Neural crest cell (in vitro differentiated cells): ENCODE measurements around the gene WRNIP1. TPM values are rescaled to one million over a fixed set of nuclear protein-coding genes. Genes with fewer than 3 reads are reported as not detected.

Experiments used
- DNase-seq: peaks from one replicate; pipeline ENCODE4 v3.0.0; 2021; ENCODE audit warnings: low read depth, mixed read lengths, low spot score
- H3K27ac Mint-ChIP-seq: one replicate; pipeline ENCODE4 v1.8.0; 2021; ENCODE audit warnings: mild to moderate bottlenecking, mixed read lengths; ENCODE audit not compliant: unreplicated experiment
- H3K27me3 Mint-ChIP-seq: 2 replicates; pipeline ENCODE4 v1.8.0; 2021; ENCODE audit warnings: low read depth, mild to moderate bottlenecking, mixed read lengths
- H3K36me3 Mint-ChIP-seq: 2 replicates; pipeline ENCODE4 v1.8.0; 2021; ENCODE audit warnings: low read depth, mild to moderate bottlenecking, mixed read lengths
- H3K4me1 Mint-ChIP-seq: 2 replicates; pipeline ENCODE4 v1.8.0; 2021; ENCODE audit warnings: mixed read lengths
- H3K4me3 Mint-ChIP-seq: one replicate; pipeline ENCODE4 v1.8.0; 2021; ENCODE audit warnings: mild to moderate bottlenecking, mixed read lengths
- H3K9me3 Mint-ChIP-seq: 2 replicates; pipeline ENCODE4 v1.8.0; 2021; ENCODE audit warnings: mixed read lengths
- total RNA-seq: library from RNA; stranded (reverse); gene quantifications from 2 replicates; pipeline ENCODE4 v1.2.1, GENCODE V29; 2021
- TF ChIP-seq, protein P1 (sequence below): fragments of 200-600 bp; sonication (generic); conservative IDR thresholded peaks from 2 replicates; pipeline ENCODE4 v1.5.0; 2021; ENCODE audit warnings: antibody characterized with exemption, mild to moderate bottlenecking

Gene WRNIP1
- total RNA-seq, 1 donor from 2014 or later, result 46.2 TPM

DNA sequence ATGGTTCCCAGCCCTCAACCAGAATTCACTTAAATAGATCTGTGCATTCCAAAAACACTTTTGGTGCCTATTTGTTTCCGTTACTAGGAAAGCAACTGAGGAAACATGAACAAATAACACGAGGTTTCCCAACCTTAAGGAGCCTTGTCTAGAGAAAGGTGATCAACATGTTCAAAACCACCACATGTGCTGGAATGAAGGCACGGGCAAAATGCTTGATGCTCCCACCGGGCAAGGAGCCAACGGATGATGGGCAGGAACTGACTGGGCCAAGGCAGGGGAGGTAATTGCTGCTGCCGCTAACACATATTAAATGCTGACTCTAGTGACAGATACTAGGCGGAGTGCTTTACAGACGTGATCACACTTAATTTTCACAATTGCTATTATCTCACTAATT is 17.0 kb upstream of the WRNIP1 start:
- TF ChIP-seq, protein P1, sequence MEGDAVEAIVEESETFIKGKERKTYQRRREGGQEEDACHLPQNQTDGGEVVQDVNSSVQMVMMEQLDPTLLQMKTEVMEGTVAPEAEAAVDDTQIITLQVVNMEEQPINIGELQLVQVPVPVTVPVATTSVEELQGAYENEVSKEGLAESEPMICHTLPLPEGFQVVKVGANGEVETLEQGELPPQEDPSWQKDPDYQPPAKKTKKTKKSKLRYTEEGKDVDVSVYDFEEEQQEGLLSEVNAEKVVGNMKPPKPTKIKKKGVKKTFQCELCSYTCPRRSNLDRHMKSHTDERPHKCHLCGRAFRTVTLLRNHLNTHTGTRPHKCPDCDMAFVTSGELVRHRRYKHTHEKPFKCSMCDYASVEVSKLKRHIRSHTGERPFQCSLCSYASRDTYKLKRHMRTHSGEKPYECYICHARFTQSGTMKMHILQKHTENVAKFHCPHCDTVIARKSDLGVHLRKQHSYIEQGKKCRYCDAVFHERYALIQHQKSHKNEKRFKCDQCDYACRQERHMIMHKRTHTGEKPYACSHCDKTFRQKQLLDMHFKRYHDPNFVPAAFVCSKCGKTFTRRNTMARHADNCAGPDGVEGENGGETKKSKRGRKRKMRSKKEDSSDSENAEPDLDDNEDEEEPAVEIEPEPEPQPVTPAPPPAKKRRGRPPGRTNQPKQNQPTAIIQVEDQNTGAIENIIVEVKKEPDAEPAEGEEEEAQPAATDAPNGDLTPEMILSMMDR, result no peak
- Mint-ChIP-seq H3K27ac (no peak overlapping the region), H3K9me3 (no peaks in the 10 kb centered on the region), H3K27me3 (peaks cover 38% of the 10 kb centered on the region), H3K4me3 (no peak overlapping the region), H3K36me3 (no peaks in the 10 kb centered on the region), H3K4me1 (peaks cover 10% of the 10 kb centered on the region)
- no peak for DNase-seq

- Mint-ChIP-seq H3K9me3 (no peaks in the 10 kb centered on the region), H3K4me1 (peaks cover 18% of the 10 kb centered on the region), H3K36me3 (no peaks in the 10 kb centered on the region), H3K27ac (no peak overlapping the region), H3K4me3 (no peak overlapping the region), H3K27me3 (peaks cover 25% of the 10 kb centered on the region)
- peak; percentile 71 for DNase-seq
- TF ChIP-seq, protein P1, result peak; percentile 96
Measured at GRCh38 chr6:2749969-2750600, 15.1 kb upstream of the WRNIP1 start.

- Mint-ChIP-seq H3K27ac (no peak within 1 kb of the TSS), H3K36me3 (no peaks in the 10 kb centered on the region), H3K4me3 (no peak within 1 kb of the TSS), H3K4me1 (peaks cover 18% of the 10 kb centered on the region), H3K27me3 (peaks cover 33% of the 10 kb centered on the region), H3K9me3 (no peaks in the 10 kb centered on the region)
- TF ChIP-seq, protein P1, result no peak
- no peak for DNase-seq
Measured at GRCh38 chr6:2750832-2751231, 14.4 kb upstream of the WRNIP1 start, which contains the start of gene MYLK4. MYLK4 (minus strand) TSS chr6:2750922; CDS start chr6:2749294, 1,628 bp downstream.

DNA sequence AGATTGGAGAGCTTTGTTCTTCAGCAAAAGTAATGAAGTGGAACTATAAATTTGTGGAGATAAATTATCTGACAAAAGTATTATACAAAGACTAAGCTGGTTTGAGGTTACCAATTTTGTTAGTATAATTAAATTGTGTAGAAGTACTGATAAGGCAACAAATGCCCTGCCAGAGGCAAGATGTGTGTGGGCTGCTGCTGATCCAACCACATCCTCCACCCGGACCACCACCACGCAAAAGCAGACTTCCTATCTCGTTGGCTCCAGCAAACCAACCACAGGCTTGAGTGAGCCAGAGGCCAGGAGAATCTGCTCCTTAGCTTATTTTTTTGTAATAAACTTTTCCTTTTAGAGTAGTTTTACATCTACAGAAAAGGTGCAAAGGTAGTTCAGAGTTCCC is 13.3 kb upstream of the WRNIP1 start:
- H3K27ac Mint-ChIP-seq, result no peak overlapping the region
- H3K4me3 Mint-ChIP-seq, result no peak overlapping the region
- H3K27me3 Mint-ChIP-seq, result peaks cover 33% of the 10 kb centered on the region
- DNase-seq, result no peak
- H3K4me1 Mint-ChIP-seq, result peaks cover 13% of the 10 kb centered on the region
- H3K36me3 Mint-ChIP-seq, result no peaks in the 10 kb centered on the region
- H3K9me3 Mint-ChIP-seq, result no peaks in the 10 kb centered on the region
- TF ChIP-seq, protein P1, result no peak

DNA sequence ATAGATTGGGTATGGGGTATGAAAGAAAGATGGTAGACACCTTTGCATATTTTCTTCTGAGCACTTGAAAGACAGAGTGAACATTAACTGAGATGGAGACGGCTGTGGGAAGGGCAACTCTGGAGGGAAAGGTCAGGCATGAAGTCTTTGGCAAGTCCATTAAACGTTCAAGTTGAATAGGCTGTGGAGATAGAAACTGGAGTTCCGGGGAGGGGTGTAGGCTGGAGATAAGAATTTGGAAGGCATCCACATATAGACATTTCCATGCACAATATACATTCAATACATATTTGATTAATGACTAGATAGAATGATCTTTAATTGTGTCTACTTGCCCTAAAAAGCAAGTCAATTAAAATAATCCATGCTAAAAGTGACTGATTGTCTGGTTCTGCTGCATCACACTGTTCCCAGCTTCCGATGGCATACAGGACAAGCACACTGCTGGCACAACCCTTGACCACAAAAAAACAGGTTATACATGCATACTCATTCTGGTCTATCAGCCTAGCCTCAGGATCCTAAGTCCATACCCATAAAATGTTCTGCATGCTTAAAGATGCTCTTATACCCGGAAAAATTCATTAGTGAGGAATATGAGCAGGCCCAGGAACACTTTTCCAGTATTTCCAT is 12.6 kb upstream of the WRNIP1 start:
- Mint-ChIP-seq H3K36me3 (no peaks in the 10 kb centered on the region), H3K4me3 (no peak overlapping the region), H3K4me1 (peaks cover 13% of the 10 kb centered on the region), H3K27me3 (peaks cover 33% of the 10 kb centered on the region), H3K9me3 (no peaks in the 10 kb centered on the region), H3K27ac (no peak overlapping the region)
- no peak for DNase-seq
- TF ChIP-seq, protein P1, result no peak
